HTERT RPE-1 (cell line): Measurements from ENCODE around the gene NOP58.
"Not testable (repeated sequence)": the region's sequence is repeated elsewhere in the genome, so short reads cannot be mapped to it uniquely, and the experiment has no call there.

Source experiments
- in situ Hi-C: fragments of 300-500 bp; cut with MboI; formaldehyde crosslinking; loops from 4 replicates; pipeline ENCODE4 v1.14.3; 2020; ENCODE audit warnings: low sequenced_read_pairs

Gene NOP58

DNA sequence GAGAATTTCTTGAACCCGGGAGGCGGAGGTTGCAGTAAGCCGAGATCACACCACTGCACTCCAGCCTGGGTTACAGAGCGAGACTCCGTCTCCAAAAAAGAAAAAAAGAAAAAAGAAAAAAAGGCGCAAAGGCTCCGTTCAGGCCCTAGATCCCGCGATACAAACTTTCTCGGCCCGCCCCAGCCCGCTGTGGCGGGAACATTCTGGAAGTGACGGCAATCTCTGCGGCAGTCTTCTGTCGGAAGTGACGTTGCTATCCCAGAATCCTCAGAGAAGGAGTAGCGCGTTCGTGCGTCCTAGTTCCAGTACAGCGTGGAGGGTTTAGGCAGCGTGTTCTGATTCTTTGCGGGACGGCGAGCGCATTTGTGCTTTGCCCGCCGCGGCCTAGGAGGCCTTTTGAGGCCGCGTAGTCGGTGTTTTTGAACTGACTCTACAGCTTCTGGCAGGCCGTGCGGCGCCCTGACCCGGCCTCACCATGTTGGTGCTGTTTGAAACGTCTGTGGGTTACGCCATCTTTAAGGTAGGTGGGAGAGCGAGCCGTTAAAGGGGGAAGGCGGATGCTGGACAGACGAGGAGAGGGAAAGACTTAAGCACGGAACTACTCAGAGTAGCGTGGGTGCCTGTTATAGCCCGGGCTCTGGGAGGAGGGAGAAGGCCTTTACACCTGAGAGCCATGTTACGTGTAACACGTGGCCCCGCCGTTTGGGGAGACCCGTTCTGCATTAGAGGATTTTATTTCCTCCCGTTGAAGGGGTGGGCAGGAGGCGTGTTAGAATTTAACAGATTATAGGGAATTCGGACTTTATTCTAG, at the start of gene NOP58:
Gene NOP58, plus strand, starts transcription at position 297 of the 811 bp plus-strand sequence. Its CDS starts 179 bp downstream, at position 476.
- in situ Hi-C loops = no loop called here

- in situ Hi-C loops = no loop called here
Observed at GRCh38 chr2:202221873-202222272, 43.7 kb upstream of the NOP58 start.

DNA sequence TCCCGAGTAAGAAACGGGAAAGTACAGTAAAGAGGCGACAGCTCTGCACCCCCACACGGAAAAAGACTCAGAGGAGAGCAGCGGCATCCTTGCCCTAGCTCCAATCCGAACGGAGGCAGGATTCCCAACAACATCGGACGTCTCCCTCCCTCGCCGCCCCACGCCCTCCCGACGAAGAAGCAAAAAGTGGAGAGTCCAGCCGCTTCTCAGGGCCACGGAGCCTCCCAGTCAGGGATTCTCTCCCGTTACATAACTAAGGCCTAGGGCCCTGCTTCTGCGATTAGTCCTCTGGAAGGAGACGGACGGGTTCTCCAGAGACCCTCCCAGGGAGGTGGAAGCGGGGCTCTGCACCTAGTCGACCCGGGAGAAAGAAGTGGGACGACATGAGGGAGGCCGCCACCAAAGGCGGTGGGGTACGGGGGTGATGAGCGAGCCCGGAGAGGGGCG, 27.8 kb upstream of the NOP58 start:
- in situ Hi-C loops = no loop called here

DNA sequence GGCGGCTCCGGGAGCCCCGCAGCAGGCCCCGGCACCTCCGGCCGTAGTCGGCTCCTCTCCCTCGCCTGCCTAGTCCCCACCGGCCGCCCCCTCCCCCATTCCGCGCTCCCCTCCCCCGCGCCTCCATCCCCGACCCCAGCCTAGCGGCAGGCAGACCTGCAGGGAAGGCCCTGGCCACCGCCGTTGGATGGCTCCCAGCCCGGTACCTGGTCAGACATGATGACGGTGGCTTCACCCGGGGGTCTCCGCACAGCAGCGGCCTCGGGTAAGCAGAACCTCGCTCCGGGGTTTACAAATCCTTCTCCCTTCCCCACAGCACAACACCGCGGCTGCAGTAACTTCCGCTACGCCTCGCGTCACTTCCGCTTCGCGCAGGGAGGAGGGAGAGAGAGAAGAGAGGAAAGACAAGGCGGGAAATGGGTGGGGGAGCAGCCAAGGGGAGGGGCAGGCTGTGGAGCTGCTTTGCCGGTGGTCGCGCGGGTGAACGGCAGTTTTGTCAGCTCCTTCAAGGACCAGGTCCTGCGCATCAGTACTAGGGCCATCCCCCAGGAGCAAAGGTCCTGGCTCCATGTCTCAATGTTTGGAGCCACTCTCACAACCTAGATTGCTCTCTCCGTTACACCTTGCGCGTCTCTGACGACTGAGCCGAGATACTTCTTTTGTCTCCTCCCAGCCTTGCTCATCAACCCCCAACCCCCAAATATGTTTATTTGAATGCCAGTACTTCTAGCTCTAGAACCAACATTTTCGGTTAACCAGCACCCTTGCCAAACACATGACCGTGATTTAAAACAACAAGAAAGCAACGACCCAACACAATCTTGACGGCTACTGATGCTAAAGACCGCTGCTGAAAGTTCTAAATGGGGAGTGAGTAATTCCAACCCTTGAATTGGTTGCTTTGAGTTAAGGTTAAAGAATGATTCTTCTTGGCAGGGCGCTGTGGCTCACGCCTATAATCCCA, 27.0 kb upstream of the NOP58 start, which contains the start of gene SUMO1:
Gene SUMO1, minus strand, starts transcription at position 364 of the 964 bp plus-strand sequence. Its CDS starts 146 bp downstream, at position 218.
- in situ Hi-C loops = no loop called here

- in situ Hi-C loops = not testable (repeated sequence)
Observed at GRCh38 chr2:202247710-202248109, 17.9 kb upstream of the NOP58 start.

DNA sequence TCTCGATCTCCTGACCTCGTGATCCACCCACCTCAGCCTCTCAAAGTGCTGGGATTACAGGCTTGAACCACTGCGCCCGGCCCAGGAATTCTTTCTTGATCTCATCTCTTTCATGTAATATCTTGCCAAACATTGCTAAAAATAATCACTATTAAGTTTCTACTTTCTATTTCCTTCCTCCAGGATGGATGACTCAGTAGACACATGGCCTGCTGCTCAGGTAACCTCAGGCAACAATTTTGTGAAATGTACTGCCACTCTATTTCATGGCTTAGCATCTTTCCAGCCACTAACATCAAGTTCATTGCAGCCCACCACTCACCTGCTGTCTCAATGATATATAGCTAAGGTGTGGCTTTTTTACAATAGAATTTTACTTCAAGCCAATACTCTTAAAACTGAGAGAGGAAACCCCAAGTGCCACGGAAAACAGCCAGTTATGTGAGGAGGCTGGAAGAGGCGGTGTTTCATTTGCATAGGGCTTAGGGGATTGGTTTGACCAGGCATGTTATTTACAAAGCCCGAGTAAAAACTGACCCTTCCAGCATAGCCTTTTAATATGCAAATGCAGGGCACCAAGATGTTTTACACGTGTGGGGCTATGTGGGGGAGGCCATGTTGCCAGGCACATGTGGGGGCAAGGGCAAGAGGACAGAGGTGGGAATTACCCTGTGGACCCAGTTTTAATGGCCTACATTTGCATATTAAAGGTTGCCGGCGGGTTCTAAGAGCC, 15.9 kb upstream of the NOP58 start:
- in situ Hi-C loops = no loop called here

DNA sequence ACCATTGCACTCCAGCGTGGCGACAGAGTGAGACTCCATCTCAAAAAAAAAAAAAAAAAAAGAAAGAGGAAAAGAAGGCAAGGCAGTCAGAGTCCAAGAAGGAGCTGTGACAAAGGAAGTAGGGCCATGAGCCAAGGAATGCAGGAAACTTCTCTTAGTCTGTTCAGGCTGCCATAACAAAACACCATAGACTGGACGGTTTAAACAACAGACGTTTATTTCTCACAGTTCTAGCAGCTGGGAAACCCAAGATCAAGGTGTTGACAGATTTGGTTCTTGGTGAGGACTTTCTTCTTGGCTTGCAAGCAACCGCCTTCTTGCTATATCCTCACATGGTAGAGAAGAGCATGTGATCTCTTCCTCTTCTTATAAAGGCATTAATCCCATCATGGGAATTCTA, 14.1 kb upstream of the NOP58 start:
- in situ Hi-C loops = no loop called here

DNA sequence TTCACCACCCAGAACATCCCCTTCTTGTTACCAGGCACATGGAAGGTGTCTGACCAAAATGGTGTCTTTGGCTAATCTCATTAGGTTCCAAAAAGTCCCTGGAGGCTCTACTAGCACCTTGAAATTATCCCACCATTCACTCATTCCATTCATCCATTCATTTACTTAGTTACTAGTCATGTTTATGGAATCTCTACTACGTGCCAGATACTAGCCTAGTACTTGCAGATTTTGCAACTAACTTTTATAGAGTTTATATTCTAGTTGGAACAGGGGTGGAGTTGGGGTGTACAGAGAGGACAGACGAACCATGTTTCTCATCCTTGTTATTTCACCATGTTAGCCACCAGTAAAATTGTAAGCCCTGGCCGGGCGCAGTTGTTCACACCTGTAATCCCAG, 4.0 kb upstream of the NOP58 start:
- in situ Hi-C loops = no loop called here

- in situ Hi-C loops = no loop called here
Observed at GRCh38 chr2:202267495-202267894, 1.9 kb downstream of the NOP58 start.

DNA sequence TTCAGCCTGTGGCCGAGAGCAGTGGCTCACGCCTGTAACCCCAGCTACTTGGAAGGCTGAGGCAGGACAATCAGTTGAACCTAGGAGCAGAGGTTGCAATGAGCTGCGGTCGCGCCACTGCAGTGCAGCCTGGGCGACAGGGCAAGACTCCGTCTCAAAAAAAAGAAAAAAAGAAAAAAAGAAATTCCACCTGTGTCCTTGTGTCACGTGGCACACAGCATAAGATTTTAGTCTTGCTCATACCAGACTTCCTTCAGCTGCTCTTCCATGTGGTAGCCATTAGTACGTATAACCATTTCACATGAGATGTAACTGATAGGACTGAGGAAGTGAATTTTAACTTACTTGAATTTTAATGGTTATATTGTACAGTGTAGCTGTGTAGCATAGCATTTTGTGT, 4.0 kb downstream of the NOP58 start:
- in situ Hi-C loops = no loop called here

DNA sequence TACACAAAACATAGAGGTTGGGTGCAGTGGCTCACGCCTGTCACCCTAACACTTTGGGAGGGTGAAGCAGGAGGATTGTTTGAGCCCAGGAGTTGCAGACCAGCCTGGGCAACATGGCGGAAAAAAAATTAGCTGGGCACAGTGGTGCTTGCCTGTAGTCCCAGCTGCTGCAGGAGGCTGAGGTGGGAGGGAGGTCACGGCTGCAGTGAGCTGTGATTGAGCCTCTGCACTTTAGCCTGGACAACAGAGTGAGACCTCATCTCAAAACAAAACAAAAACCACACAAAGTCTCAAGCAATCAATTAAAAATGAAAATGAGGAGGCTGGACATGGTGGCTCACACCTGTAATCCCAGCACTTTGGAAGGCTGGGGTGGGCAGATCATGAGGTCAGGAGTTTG, 4.9 kb downstream of the NOP58 start:
- in situ Hi-C loops = no loop called here

GRCh38 chr2:202276078-202276720, 10.6 kb downstream of the NOP58 start:
- in situ Hi-C loops = not testable (repeated sequence)

DNA sequence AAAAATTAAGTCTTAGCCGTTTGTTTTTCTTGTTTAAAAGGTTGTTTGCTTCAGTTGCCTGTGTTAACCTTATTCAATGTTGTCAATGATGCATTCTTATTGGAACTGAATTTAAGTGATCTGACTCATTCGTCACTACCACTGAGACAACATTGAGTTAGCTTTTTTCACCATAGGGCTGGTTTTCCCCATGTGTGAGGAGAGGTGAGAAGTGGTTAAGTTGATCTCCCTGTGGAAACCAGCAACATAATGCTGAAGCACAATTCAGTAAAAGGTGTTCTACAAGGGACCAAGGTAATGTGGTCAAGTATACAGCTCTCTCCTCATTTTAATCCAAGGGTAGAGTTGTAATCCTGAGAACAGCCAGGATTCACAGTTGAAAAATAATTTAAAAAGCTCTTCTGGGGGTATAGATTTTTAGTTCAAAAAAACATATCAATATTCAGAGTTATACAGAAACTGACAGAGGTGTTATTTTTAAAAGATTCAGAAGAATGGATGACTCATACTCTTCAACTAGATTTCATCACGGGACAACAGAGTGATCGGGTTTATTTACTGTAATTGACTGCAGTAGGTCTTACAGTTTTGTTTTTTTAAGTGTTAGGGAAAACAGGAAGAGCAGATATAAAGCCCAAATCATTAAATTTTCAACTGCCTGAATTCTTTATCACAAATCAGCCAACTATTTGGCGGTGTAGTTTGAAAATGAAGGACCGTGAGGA, 12.6 kb downstream of the NOP58 start:
- in situ Hi-C loops = no loop called here

- in situ Hi-C loops = no loop called here
Observed at GRCh38 chr2:202278944-202279343, 13.4 kb downstream of the NOP58 start.

DNA sequence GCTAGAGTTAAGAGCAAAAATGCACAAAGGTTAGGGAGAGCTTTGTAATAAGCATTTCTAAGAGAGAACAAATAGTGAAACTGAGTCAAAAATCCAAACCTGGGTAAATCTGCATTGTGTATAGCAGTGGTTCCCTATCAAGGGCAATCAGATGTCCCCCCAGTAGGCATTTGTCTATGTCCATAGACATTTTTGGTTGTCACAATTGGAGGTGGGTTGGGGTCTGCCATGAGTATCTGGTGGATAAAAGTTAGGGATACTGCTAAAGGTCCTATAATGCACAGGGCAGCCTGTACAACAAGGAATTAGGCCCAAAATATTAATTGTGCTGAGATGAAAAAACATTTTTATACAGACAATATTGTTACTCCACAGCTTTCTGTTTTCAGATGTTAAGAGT, 21.0 kb downstream of the NOP58 start:
- in situ Hi-C loops = no loop called here

GRCh38 chr2:202289394-202290204, 24.0 kb downstream of the NOP58 start:
- in situ Hi-C loops = no loop called here

DNA sequence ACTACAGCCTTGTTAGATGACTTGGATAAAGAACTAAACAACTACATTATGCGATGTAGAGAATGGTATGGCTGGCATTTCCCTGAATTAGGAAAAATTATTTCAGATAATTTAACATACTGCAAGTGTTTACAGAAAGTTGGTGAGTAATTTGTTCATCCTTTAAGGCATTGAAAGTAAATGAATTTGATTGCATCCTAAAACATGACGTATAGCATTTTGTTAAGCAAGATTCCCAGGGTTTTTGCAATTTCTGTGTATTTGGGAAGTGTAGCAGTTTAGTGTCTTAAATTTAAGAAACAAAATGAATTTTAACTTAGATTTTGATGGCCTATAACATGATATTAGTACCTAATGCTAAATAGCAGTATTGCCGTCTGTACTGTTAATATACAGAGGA, 24.8 kb downstream of the NOP58 start:
- in situ Hi-C loops = no loop called here

- in situ Hi-C loops = no loop called here
Observed at GRCh38 chr2:202290970-202291369, 25.4 kb downstream of the NOP58 start.

DNA sequence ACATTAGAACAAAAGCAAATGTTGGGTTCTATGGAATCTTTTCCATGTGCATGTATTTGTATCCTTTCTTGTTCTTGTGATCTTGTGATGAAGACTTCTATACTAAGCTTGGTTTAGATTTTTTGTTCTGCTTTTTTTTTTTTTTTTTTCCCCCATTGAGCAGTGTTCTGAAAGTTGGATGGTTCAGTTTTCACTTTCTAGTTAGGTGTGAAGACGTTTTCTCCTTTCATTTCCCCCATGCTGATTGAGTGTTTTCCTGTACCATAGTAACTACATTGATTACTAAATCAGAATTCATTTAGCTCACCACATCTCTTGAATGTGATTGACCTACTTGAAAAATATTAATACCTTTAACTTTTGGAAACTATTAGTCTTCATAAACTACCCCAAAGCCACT, 34.1 kb downstream of the NOP58 start:
- in situ Hi-C loops = no loop called here
